HepG2 (cell line): ENCODE data around the gene ZNF221. TPM values are rescaled to one million over a fixed set of nuclear protein-coding genes. Genes with fewer than 3 reads are reported as not detected.

ENCODE experiments used
- ATAC-seq: fragments of 200-7000 bp; cut with Tn5 transposase; 3 replicates; pipeline ENCODE4 v1.9.1; 2020; ENCODE audit warnings: mild to moderate bottlenecking, moderate library complexity
- Bru-seq: library from RNA; stranded (reverse); fragments of 400-500 nt; gene quantifications from one replicate; lab custom pipeline; 2021; lab: Mats Ljungman, UMichigan
- BruChase-seq, 2 experiments: library from RNA; stranded (reverse); fragments of 400-500 nt; gene quantifications; one replicate each; lab custom pipeline; 2021; lab: Mats Ljungman, UMichigan
- BruUV-seq: library from RNA; stranded (reverse); fragments of 400-500 nt; replicated peaks from 2 replicates; lab custom pipeline; 2021; lab: Mats Ljungman, UMichigan
- CTCF ChIA-PET: fragments of 300-600 bp; formaldehyde crosslinking; extraction: SDS; loops from one replicate; lab custom pipeline; 2021; ENCODE audit warnings: low total read pairs, inconsistent platforms, low intra/inter-chr PET ratio; lab: Yijun Ruan, JAX
- POLR2A ChIA-PET: fragments of 350-600 bp; sonication (Branson Sonifier 250); formaldehyde crosslinking; loops from one replicate; lab custom pipeline; 2020; ENCODE audit warnings: antibody characterized with exemption, inconsistent platforms; lab: Yijun Ruan, JAX
- DNase-seq: peaks from one replicate; pipeline ENCODE4 v3.0.0-alpha.2; 2015; ENCODE audit warnings: low spot score
- FAIRE-seq: peaks from 3 replicates; lab custom pipeline; 2011; peaks lifted over from hg19 to GRCh38; lab: Jason Lieb, UNC
- H2AFZ ChIP-seq: one replicate; pipeline ENCODE4 v1.6.1; 2011; ENCODE audit warnings: low read length, inconsistent platforms
- H3K27ac ChIP-seq: fragments of 300-600 bp; 3 replicates; pipeline ENCODE4 v1.8.0; 2011; ENCODE audit warnings: mixed run types, mild to moderate bottlenecking, mixed read lengths, low read length, inconsistent platforms; ENCODE audit not compliant: insufficient read depth; ENCODE audit errors: extremely low read length
- H3K27me3 ChIP-seq, 2 experiments: fragments of 200-600 bp in 1 of 2; 2 replicates in 1 of 2; 3 replicates in 1 of 2; pipeline versions ENCODE4 v1.6.0 to v1.8.0; 2011; ENCODE audit warnings: low read length in 2 of 2, mild to moderate bottlenecking in 2 of 2, moderate library complexity in 2 of 2, inconsistent platforms in 1 of 2; ENCODE audit not compliant: insufficient read depth in 2 of 2, control insufficient read depth in 1 of 2
- H3K36me3 ChIP-seq, 2 experiments: fragments of 200-600 bp in 1 of 2; replicated peaks in 1 of 2; 2 replicates in 1 of 2; 3 replicates in 1 of 2; pipeline versions ENCODE4 v1.5.1 to v1.8.0; 2011; ENCODE audit warnings: low read length in 2 of 2, inconsistent platforms in 1 of 2; ENCODE audit not compliant: insufficient read depth in 2 of 2, control insufficient read depth in 1 of 2
- H3K4me1 ChIP-seq: 2 replicates; pipeline ENCODE4 v1.5.1; 2012; ENCODE audit warnings: low read length, inconsistent platforms; ENCODE audit not compliant: insufficient read depth
- H3K4me2 ChIP-seq: 2 replicates; pipeline ENCODE4 v1.6.0; 2011; ENCODE audit warnings: low read depth, low read length, inconsistent platforms
- H3K4me3 ChIP-seq, 3 experiments: fragments of 200-600 bp in 1 of 3; sonication (generic), shearing (Covaris generic) in 1 of 3; replicated peaks in 1 of 3; 2 replicates each; pipeline ENCODE4 v1.5.1; 2011 to 2016; ENCODE audit warnings: low read length in 3 of 3, inconsistent platforms in 2 of 3, low read depth in 2 of 3, mild to moderate bottlenecking in 2 of 3, control low read depth in 1 of 3, mixed read lengths in 1 of 3; ENCODE audit not compliant: insufficient read depth in 1 of 3
- H3K79me2 ChIP-seq: one replicate; pipeline ENCODE4 v1.6.1; 2011; ENCODE audit warnings: low read length, inconsistent platforms; ENCODE audit not compliant: insufficient read depth
- H3K9ac ChIP-seq: 2 replicates; pipeline ENCODE4 v1.6.0; 2011; ENCODE audit warnings: mild to moderate bottlenecking, low read depth, low read length, inconsistent platforms; ENCODE audit not compliant: insufficient read depth
- H3K9me3 ChIP-seq: 2 replicates; pipeline ENCODE4 v1.5.1; 2012; ENCODE audit warnings: mild to moderate bottlenecking, low read length
- H4K20me1 ChIP-seq: 2 replicates; pipeline ENCODE4 v1.6.0; 2011; ENCODE audit warnings: inconsistent platforms, mild to moderate bottlenecking, low read length, moderate library complexity; ENCODE audit not compliant: insufficient read depth
- ARHGAP35 ChIP-seq: sonication (generic); formaldehyde crosslinking; IDR thresholded peaks from 2 replicates; pipeline ENCODE4 v1.9.0; 2022; ENCODE audit warnings: mild to moderate bottlenecking, inconsistent platforms, moderate library complexity, missing genetic modification reagents, borderline replicate concordance
- FOXK1 ChIP-seq: sonication (generic); formaldehyde crosslinking; IDR thresholded peaks from 2 replicates; pipeline ENCODE4 v1.4.0; 2020; ENCODE audit warnings: low read depth, missing genetic modification reagents, borderline replicate concordance
- MAF1 ChIP-seq: sonication (generic); formaldehyde crosslinking; IDR thresholded peaks from 2 replicates; pipeline ENCODE4 v1.5.0; 2020; ENCODE audit warnings: missing genetic modification reagents, borderline replicate concordance
- NONO ChIP-seq, 2 experiments: fragments of 450-650 bp in 1 of 2; sonication (generic) in 1 of 2; formaldehyde crosslinking in 1 of 2; IDR thresholded peaks in 1 of 2; conservative IDR thresholded peaks in 1 of 2; 2 replicates each; pipeline versions ENCODE4 v1.6.1 to v1.8.0; 2017 to 2022; ENCODE audit warnings: mild to moderate bottlenecking in 1 of 2, missing genetic modification reagents in 1 of 2, moderate library complexity in 1 of 2
- TGIF2 ChIP-seq: IDR thresholded peaks from 2 replicates; pipeline ENCODE4 v1.6.1; 2016; ENCODE audit warnings: control low read depth, missing compliant biosample characterization
- ZFP62 ChIP-seq: sonication (generic); formaldehyde crosslinking; IDR thresholded peaks from 2 replicates; pipeline ENCODE4 v1.4.0; 2020; ENCODE audit warnings: missing genetic modification reagents
- ZKSCAN5 ChIP-seq: sonication (generic); formaldehyde crosslinking; IDR thresholded peaks from 2 replicates; pipeline ENCODE4 v1.5.1; 2020; ENCODE audit warnings: mild to moderate bottlenecking, missing genetic modification reagents
- ZNF354B ChIP-seq: sonication (generic); formaldehyde crosslinking; IDR thresholded peaks from 2 replicates; pipeline ENCODE4 v1.8.0; 2022; ENCODE audit warnings: mild to moderate bottlenecking, missing genetic modification reagents
- ZNF850 ChIP-seq: sonication (generic); formaldehyde crosslinking; conservative IDR thresholded peaks from 2 replicates; pipeline ENCODE4 v1.9.0; 2021; ENCODE audit warnings: mild to moderate bottlenecking, missing genetic modification reagents
- WGBS: methylation state at CpG from one replicate; pipeline ENCODE4 v1.1.6; 2017; ENCODE audit warnings: low lambda C conversion rate; 5-methylcytosine and 5-hydroxymethylcytosine counted together
- in situ Hi-C: cut with HindIII; loops from 2 replicates; pipeline ENCODE4 v1.10.0; 2017; ENCODE audit warnings: low pct_unique_long_range_greater_than_20kb; ENCODE audit not compliant: extremely low pct_ligation_motif_present
- intact Hi-C: fragments of 100-400 bp; cut with micrococcal nuclease; formaldehyde crosslinking; loops from one replicate; pipeline ENCODE4 v1.10.0; 2022; ENCODE audit not compliant: unreplicated experiment
- long read RNA-seq, 2 experiments: library from RNA in 1 of 2; library from polyadenylated mRNA in 1 of 2; stranded (forward) in 1 of 2; unstranded in 1 of 2; transcript quantifications; one replicate each; pipeline ENCODE4 v2.0.0, GENCODE V29; 2019 to 2022
- polyA minus RNA-seq, 3 experiments: library from RNA; depleted of rRNA, polyadenylated mRNA; stranded (reverse); fragments of >200 nt; gene quantifications; 2 replicates each; pipeline ENCODE4 v1.2.3, GENCODE V29; 2011; ENCODE audit warnings: low replicate concordance in 1 of 3
- polyA plus RNA-seq, 8 experiments: library from polyadenylated mRNA; depleted of rRNA in 3 of 8; stranded (reverse) in 7 of 8; unstranded in 1 of 8; fragments of >200 nt; fragmentation: Illumina TruSeq in 4 of 8; extraction: Trizol in 4 of 8; gene quantifications; 2 replicates each; pipeline versions ENCODE4 v1.2.1 to v1.2.3, GENCODE V29; 2011 to 2016; ENCODE audit warnings: low read depth in 4 of 8, missing spikeins in 1 of 8, mixed read lengths in 1 of 8; ENCODE audit not compliant: insufficient read depth in 1 of 8
- total RNA-seq, 5 experiments: library from RNA; depleted of rRNA; stranded (reverse); fragments of >200 nt; fragmentation: Illumina TruSeq; extraction: Trizol; gene quantifications; 2 replicates each; pipeline ENCODE4 v1.2.3, GENCODE V29; 2016; ENCODE audit warnings: low read depth in 1 of 5
- TF ChIP-seq, protein P1 (sequence below): sonication (generic); formaldehyde crosslinking; IDR thresholded peaks from 2 replicates; pipeline ENCODE4 v1.4.0; 2020; ENCODE audit warnings: missing genetic modification reagents

The ZNF221 gene
- total RNA-seq (2016; rRNA removed; fragmentation: Illumina TruSeq; extraction: Trizol) (3.4 and 4.5 TPM in 2 replicates), polyA plus RNA-seq (2011; rRNA removed) (0.40 and 0.48 TPM in 2 replicates), polyA minus RNA-seq (2011; rRNA and poly(A)+ RNA removed; ENCODE audit: low replicate concordance) (0.40 and 1.2 TPM in 2 replicates), Bru-seq, nascent RNA (percentile 58 among the genes with signal in this experiment), BruChase-seq, experiment 1, labeled RNA remaining after a 6-hour chase (percentile 45 among the genes with signal in this experiment), BruChase-seq, experiment 2, labeled RNA remaining after a 2-hour chase (percentile 50 among the genes with signal in this experiment)
- total RNA-seq (2016; cell fraction: cytosol; rRNA removed; fragmentation: Illumina TruSeq; extraction: Trizol; ENCODE audit: low read depth), result 0.51 and 0.71 TPM in 2 replicates
- 3.4 and 3.9 TPM in 2 replicates for total RNA-seq (2016; cell fraction: insoluble cytoplasmic fraction; rRNA removed; fragmentation: Illumina TruSeq; extraction: Trizol)
- 1.6 and 1.7 TPM in 2 replicates for total RNA-seq (2016; cell fraction: membrane; rRNA removed; fragmentation: Illumina TruSeq; extraction: Trizol)
- 6.2 TPM in 2 replicates for total RNA-seq (2016; cell fraction: nucleus; rRNA removed; fragmentation: Illumina TruSeq; extraction: Trizol)
- polyA plus RNA-seq (2011; cell fraction: cytosol; rRNA removed), result 0.17 and 0.35 TPM in 2 replicates
- 1.0 and 2.0 TPM in 2 replicates for polyA plus RNA-seq (2011; cell fraction: nucleus; rRNA removed)
- 0.73 and 1.4 TPM in 2 replicates for polyA plus RNA-seq (2012)
- 0.12 TPM in 1 of 2 replicates, not detected in the other for polyA plus RNA-seq (2016; cell fraction: cytosol; fragmentation: Illumina TruSeq; extraction: Trizol; ENCODE audit: low read depth)
- 0.53 and 0.87 TPM in 2 replicates for polyA plus RNA-seq (2016; cell fraction: insoluble cytoplasmic fraction; fragmentation: Illumina TruSeq; extraction: Trizol; ENCODE audit: low read depth)
- not detected in 2 replicates for polyA plus RNA-seq (2016; cell fraction: membrane; fragmentation: Illumina TruSeq; extraction: Trizol; ENCODE audit: low read depth)
- polyA plus RNA-seq (2016; cell fraction: nucleus; fragmentation: Illumina TruSeq; extraction: Trizol; ENCODE audit: insufficient read depth, low read depth), result 3.3 and 3.4 TPM in 2 replicates
- 1.6 and 1.9 TPM in 2 replicates for polyA minus RNA-seq (2011; cell fraction: cytosol; rRNA and poly(A)+ RNA removed)
- 8.4 and 13.6 TPM in 2 replicates for polyA minus RNA-seq (2011; cell fraction: nucleus; rRNA and poly(A)+ RNA removed)
- long read RNA-seq, experiment 1, result 0 reads
- long read RNA-seq, experiment 2, result 0 reads

DNA sequence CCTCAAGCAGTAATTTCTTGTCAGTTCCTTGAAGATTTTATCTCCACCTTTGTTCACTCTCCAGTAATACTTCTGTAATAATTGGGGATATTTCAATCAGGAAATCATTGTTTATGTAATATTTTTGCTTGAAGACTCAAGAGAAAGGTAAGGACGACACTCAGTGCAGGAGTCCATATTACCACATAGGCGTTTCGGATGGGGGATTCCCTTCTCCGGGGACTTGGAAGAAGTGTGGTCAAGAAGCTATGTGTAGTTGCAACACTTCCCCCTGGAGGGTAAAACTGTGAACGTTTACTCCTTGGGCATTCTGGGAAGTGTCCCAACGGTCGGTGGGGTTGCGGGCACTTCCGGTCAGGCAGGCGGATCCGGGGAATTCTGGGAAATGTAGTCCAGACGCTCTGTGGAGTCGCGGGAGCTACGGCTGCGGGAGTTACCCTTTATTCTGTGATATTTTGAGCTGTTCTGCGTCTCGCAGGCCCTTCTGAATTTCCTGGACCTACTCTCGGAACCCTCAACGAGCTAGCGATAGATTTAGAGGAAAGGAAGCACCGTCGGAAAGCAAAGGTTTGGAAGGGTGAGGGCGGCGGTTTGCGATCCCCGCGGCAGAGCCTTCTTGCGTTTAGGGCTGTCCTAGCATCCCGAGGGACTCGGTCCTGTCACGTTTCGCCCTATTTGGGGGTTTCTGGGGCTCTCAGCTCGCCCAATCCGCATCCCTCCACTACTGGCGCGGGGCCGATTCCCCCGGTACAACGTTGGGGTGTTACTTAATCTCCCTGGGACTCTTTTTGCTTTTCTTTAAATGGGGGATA lies at the start of gene ZNF221:
TSS of gene ZNF221 (plus strand) at position 395 of the 812 bp plus-strand sequence. CDS start 11,499 bp downstream, outside the sequence.
- in situ Hi-C loops, result no loop called here
- peak within 1 kb of the TSS; percentile 82 for H3K9ac ChIP-seq
- peak within 1 kb of the TSS; percentile 96 for H2AFZ ChIP-seq
- intact Hi-C loops, result loop anchor here (2.0 to 10.0 kb wide), 3 partner anchors 16 to 124 kb away; partner anchors contain the start of genes ZNF222, ZNF284 and ZNF45
- H3K27ac ChIP-seq, result peak within 1 kb of the TSS; percentile 25
- H3K9me3 ChIP-seq, result peaks cover 35% of the 10 kb centered on the region
- POLR2A ChIA-PET, result interaction anchor here (0.6 to 3.2 kb wide), 7 partner anchors 16 to 283 kb away, joined by 3 to 36 read pairs (median 4); partner anchors contain the start of genes ZNF226 and ZNF45
- peak; percentile 99 for ATAC-seq
- CTCF ChIA-PET, result no interaction called here
- no peaks in the 10 kb centered on the region; a peak in 1 of 5 replicates for H3K27me3 ChIP-seq
- H3K4me3 ChIP-seq, result peak within 1 kb of the TSS; percentile 95 to 97 (median 96)
- peak within 1 kb of the TSS; percentile 72 for H3K4me2 ChIP-seq
- peak; percentile 91 for FAIRE-seq
- 2% methylated on average over 25 of the region's 40 CpGs for WGBS
- no TSS peak for BruUV-seq
- no peaks in the 10 kb centered on the region for H4K20me1 ChIP-seq
- DNase-seq, result peak; percentile 91
- no peaks in the 10 kb centered on the region for H3K79me2 ChIP-seq
- no peaks in the 10 kb centered on the region; a peak in 1 of 5 replicates for H3K36me3 ChIP-seq
- H3K4me1 ChIP-seq, result no peaks in the 10 kb centered on the region
- no peak for TF ChIP-seq ZNF354B (CRISPR knock-in tag)
- TF ChIP-seq, protein P1, sequence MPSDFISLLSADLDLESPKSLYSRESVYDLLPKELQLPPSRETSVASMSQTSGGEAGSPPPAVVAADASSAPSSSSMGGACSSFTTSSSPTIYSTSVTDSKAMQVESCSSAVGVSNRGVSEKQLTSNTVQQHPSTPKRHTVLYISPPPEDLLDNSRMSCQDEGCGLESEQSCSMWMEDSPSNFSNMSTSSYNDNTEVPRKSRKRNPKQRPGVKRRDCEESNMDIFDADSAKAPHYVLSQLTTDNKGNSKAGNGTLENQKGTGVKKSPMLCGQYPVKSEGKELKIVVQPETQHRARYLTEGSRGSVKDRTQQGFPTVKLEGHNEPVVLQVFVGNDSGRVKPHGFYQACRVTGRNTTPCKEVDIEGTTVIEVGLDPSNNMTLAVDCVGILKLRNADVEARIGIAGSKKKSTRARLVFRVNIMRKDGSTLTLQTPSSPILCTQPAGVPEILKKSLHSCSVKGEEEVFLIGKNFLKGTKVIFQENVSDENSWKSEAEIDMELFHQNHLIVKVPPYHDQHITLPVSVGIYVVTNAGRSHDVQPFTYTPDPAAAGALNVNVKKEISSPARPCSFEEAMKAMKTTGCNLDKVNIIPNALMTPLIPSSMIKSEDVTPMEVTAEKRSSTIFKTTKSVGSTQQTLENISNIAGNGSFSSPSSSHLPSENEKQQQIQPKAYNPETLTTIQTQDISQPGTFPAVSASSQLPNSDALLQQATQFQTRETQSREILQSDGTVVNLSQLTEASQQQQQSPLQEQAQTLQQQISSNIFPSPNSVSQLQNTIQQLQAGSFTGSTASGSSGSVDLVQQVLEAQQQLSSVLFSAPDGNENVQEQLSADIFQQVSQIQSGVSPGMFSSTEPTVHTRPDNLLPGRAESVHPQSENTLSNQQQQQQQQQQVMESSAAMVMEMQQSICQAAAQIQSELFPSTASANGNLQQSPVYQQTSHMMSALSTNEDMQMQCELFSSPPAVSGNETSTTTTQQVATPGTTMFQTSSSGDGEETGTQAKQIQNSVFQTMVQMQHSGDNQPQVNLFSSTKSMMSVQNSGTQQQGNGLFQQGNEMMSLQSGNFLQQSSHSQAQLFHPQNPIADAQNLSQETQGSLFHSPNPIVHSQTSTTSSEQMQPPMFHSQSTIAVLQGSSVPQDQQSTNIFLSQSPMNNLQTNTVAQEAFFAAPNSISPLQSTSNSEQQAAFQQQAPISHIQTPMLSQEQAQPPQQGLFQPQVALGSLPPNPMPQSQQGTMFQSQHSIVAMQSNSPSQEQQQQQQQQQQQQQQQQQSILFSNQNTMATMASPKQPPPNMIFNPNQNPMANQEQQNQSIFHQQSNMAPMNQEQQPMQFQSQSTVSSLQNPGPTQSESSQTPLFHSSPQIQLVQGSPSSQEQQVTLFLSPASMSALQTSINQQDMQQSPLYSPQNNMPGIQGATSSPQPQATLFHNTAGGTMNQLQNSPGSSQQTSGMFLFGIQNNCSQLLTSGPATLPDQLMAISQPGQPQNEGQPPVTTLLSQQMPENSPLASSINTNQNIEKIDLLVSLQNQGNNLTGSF, result no peak
- TF ChIP-seq ARHGAP35, result 0 out of 2 replicates have a peak, but pooled peaks have one; percentile 34
- TF ChIP-seq ZKSCAN5, result no peak
- no peak for TF ChIP-seq ZFP62
- no peak for TF ChIP-seq MAF1 (CRISPR knock-in tag)
- TF ChIP-seq FOXK1 (CRISPR knock-in tag), result peak; percentile 70; the same call in 1 of the 2 replicates
- no peak for TF ChIP-seq TGIF2 (CRISPR knock-in tag)
- no peak for TF ChIP-seq ZNF850 (CRISPR knock-in tag)
- no peak for TF ChIP-seq NONO (IDR thresholded peaks at IDR 0.05)
- TF ChIP-seq NONO (CRISPR knock-in tag; conservative IDR thresholded peaks at IDR 0.05), result 0 out of 2 replicates have a peak, but pooled peaks have one; percentile 34
